Measurements from ENCODE around the gene MTIF2. TPM values are rescaled to one million over a fixed set of nuclear protein-coding genes. Genes with fewer than 3 reads are reported as not detected.

MTIF2 gene
- total RNA-seq, 1 donor from 2014 or later, result 22.9 TPM

GRCh38 chr2:55232863-55233657 lies 36.0 kb downstream of the MTIF2 start:
- H3K27me3 Mint-ChIP-seq (ENCODE audit: unreplicated experiment), result peaks cover 14% of the 10 kb centered on the region
- no peaks in the 10 kb centered on the region for H3K9me3 Mint-ChIP-seq (ENCODE audit: unreplicated experiment)
- DNase-seq (ENCODE audit: low spot score), result peak; percentile 29
- H3K36me3 Mint-ChIP-seq (ENCODE audit: low read depth, unreplicated experiment), result peaks cover 21% of the 10 kb centered on the region
- H3K27ac Mint-ChIP-seq (ENCODE audit: unreplicated experiment), result peak overlapping the region; percentile 99
- peaks cover 40% of the 10 kb centered on the region for H3K4me1 Mint-ChIP-seq (ENCODE audit: unreplicated experiment)
- H3K4me3 Mint-ChIP-seq (ENCODE audit: unreplicated experiment), result peak overlapping the region; percentile 97
- TF ChIP-seq CTCF (IDR thresholded peaks at IDR 0.05; ENCODE audit: unreplicated experiment), result no peak

- H3K36me3 Mint-ChIP-seq (ENCODE audit: low read depth, unreplicated experiment), result peaks cover 21% of the 10 kb centered on the region
- peak; percentile 94 for DNase-seq (ENCODE audit: low spot score)
- peaks cover 45% of the 10 kb centered on the region for H3K4me1 Mint-ChIP-seq (ENCODE audit: unreplicated experiment)
- H3K27ac Mint-ChIP-seq (ENCODE audit: unreplicated experiment), result peak within 1 kb of the TSS; percentile 99
- TF ChIP-seq CTCF (IDR thresholded peaks at IDR 0.05; ENCODE audit: unreplicated experiment), result no peak
- peaks cover 17% of the 10 kb centered on the region for H3K27me3 Mint-ChIP-seq (ENCODE audit: unreplicated experiment)
- no peaks in the 10 kb centered on the region for H3K9me3 Mint-ChIP-seq (ENCODE audit: unreplicated experiment)
- H3K4me3 Mint-ChIP-seq (ENCODE audit: unreplicated experiment), result peak within 1 kb of the TSS; percentile 97
These were observed 36.8 kb downstream of the MTIF2 start, which contains the start of the genes CLHC1 and RPS27A for GRCh38 chr2:55232084-55232862. CLHC1 (minus strand) TSS chr2:55232293; CDS start chr2:55222411, 9,882 bp downstream. RPS27A (plus strand) TSS chr2:55232688; CDS start chr2:55232825, 137 bp downstream.

GRCh38 chr2:55231546-55232083 lies 37.4 kb downstream of the MTIF2 start:
- peaks cover 47% of the 10 kb centered on the region for H3K4me1 Mint-ChIP-seq (ENCODE audit: unreplicated experiment)
- TF ChIP-seq CTCF (IDR thresholded peaks at IDR 0.05; ENCODE audit: unreplicated experiment), result no peak
- peaks cover 21% of the 10 kb centered on the region for H3K36me3 Mint-ChIP-seq (ENCODE audit: low read depth, unreplicated experiment)
- H3K27ac Mint-ChIP-seq (ENCODE audit: unreplicated experiment), result peak overlapping the region; percentile 99
- peak overlapping the region; percentile 97 for H3K4me3 Mint-ChIP-seq (ENCODE audit: unreplicated experiment)
- DNase-seq (ENCODE audit: low spot score), result no peak
- H3K27me3 Mint-ChIP-seq (ENCODE audit: unreplicated experiment), result peaks cover 17% of the 10 kb centered on the region
- H3K9me3 Mint-ChIP-seq (ENCODE audit: unreplicated experiment), result no peaks in the 10 kb centered on the region

GRCh38 chr2:55230551-55230950 lies 38.5 kb downstream of the MTIF2 start:
- Mint-ChIP-seq H3K36me3 (ENCODE audit: low read depth, unreplicated experiment) (peaks cover 21% of the 10 kb centered on the region), H3K27me3 (ENCODE audit: unreplicated experiment) (peaks cover 17% of the 10 kb centered on the region), H3K27ac (ENCODE audit: unreplicated experiment) (peak overlapping the region; percentile 91), H3K9me3 (ENCODE audit: unreplicated experiment) (no peaks in the 10 kb centered on the region), H3K4me3 (ENCODE audit: unreplicated experiment) (peak overlapping the region; percentile 84), H3K4me1 (ENCODE audit: unreplicated experiment) (peaks cover 47% of the 10 kb centered on the region)
- no peak for DNase-seq (ENCODE audit: low spot score)
- TF ChIP-seq CTCF (IDR thresholded peaks at IDR 0.05; ENCODE audit: unreplicated experiment), result no peak
